Psoas muscle (tissue), 8 donors: Measurements from ENCODE around the gene GPR171. TPM values are rescaled to one million over a fixed set of nuclear protein-coding genes. Genes with fewer than 3 reads are reported as not detected.

Experiments
- ATAC-seq, 4 donors: fragments of 200-7000 bp; cut with Tn5 transposase; one replicate each; pipeline ENCODE4 v1.9.1; 2020; ENCODE audit warnings: moderate library complexity in 3 of 4, mild to moderate bottlenecking in 2 of 4
- DNase-seq, 2 donors: peaks; one replicate each; pipeline ENCODE4 v3.0.0-alpha.2; 2020
- H3K27ac ChIP-seq: fragments of 200-600 bp; one replicate; pipeline ENCODE4 v1.8.0; 2022
- H3K27me3 ChIP-seq, 3 donors: fragments of 200-600 bp in 1 of 3; one replicate each; pipeline versions ENCODE4 v1.6.1 to v1.8.0; 2013 to 2022; ENCODE audit warnings: low read length in 2 of 3, mild to moderate bottlenecking in 2 of 3, moderate library complexity in 1 of 3; ENCODE audit not compliant: insufficient read depth in 3 of 3
- H3K36me3 ChIP-seq, 2 donors: fragments of 200-600 bp in 1 of 2; one replicate each; pipeline versions ENCODE4 v1.6.1 to v1.8.0; 2013 to 2022; ENCODE audit warnings: low read depth in 1 of 2, mild to moderate bottlenecking in 1 of 2, moderate library complexity in 1 of 2; ENCODE audit not compliant: insufficient read depth in 1 of 2
- H3K4me1 ChIP-seq: fragments of 200-600 bp; one replicate; pipeline ENCODE4 v1.8.0; 2022
- H3K4me3 ChIP-seq: fragments of 200-600 bp; one replicate; pipeline ENCODE4 v1.8.0; 2022; ENCODE audit warnings: mild to moderate bottlenecking
- H3K9me3 ChIP-seq: fragments of 200-600 bp; one replicate; pipeline ENCODE4 v1.8.0; 2022
- WGBS, 3 donors: extraction: QIAGEN DNeasy Blood & Tissue Kit; methylation state at CpG; one replicate each; pipeline versions ENCODE4 v1.1.6 to v1.1.7; 2013; 5-methylcytosine and 5-hydroxymethylcytosine counted together
- intact Hi-C, 2 donors: fragments of 100-400 bp; cut with DNase I; formaldehyde crosslinking; loops; one replicate each; pipeline versions ENCODE4 v1.11.0 to v1.14.2; 2022
- polyA plus RNA-seq, 3 donors: library from polyadenylated mRNA; stranded (reverse); fragments of 200-250 nt; gene quantifications; one replicate each; pipeline ENCODE4 v1.2.3, GENCODE V29; 2013
- total RNA-seq, 4 donors: library from RNA; stranded (reverse); fragmentation: NEBNext Ultra II Directional in 2 of 4; extraction: Animal tissue kit (Norgen Biotek cat#: 25700) in 2 of 4; gene quantifications; one replicate each; pipeline versions ENCODE4 v1.2.1 to v1.2.4, GENCODE V29; 2021 to 2023
- TF ChIP-seq, protein P1 (sequence below): fragments of 200-600 bp; IDR thresholded peaks from one replicate; pipeline ENCODE4 v1.8.0; 2022; ENCODE audit warnings: antibody characterized with exemption
- donor health status: healthy with polysubstance abuse.
- donor health status: DM: no; HTN: no; CAD: no; lungs with moderate emphysema.
- donor health status: Bipolar disorder and iron deficiency.
- donor health status: healthy.
- donor health status: DM: yes; HTN: yes; CAD: no.
- donor health status: DM: no; HTN: no; CAD: no.
- donor health status: DM: no; HTN: no; CAD: no.
- donor health status: DM: yes; HTN: yes; CAD: no.

GPR171 gene
- total and polyA plus RNA-seq, 7 donors, result 0.05 to 0.27 (median 0.12) TPM; not detected in 3

DNA sequence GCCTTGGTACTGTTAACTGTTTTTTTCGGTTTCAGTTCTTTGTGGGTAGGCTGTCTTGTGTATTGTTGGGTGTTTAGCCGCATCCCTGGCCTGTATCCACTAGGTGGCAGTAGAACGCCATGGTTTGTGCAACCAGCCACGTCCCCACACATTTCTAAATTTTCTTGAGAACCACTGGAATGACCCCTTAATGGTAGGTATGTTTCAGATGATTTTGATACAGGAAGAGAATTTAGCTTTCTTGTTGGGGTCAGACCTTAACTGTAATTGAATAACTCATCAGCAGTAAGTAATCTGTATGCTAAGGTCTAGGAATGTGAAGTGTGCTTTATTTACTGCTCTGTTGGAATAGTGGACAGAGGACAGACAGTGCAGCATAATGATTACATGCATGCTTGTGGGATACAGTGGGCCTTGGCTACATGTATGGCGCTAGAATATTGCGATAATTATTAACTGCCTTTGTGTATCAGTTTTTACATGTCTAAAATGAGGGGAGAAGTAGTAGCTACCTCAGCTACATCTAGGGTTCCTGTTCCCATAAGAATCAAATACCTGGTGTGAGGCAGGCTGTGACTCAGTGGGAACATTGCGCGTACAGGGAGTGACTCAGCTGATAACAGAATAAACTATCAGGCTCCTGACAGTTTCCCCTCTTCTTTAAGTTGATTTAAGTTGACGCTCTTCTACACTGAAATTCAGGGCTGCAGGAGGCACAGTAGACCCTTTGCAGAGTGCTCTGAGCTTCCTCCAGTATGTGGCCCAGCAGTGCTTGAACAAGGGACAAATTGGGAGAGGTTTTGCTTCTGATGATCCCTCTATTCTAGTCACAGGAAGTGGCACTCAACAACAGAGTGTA lies 25.0 kb upstream of the GPR171 start:
- peak; percentile 59 to 76 for DNase-seq
- Histone ChIP-seq H3K4me1 (peaks cover 23% of the 10 kb centered on the region), H3K9me3 (no peaks in the 10 kb centered on the region), H3K36me3 (no peaks in the 10 kb centered on the region), H3K4me3 (no peak overlapping the region), H3K27ac (peak overlapping the region; percentile 68), H3K27me3 (no peaks in the 10 kb centered on the region)
- TF ChIP-seq, protein P1, sequence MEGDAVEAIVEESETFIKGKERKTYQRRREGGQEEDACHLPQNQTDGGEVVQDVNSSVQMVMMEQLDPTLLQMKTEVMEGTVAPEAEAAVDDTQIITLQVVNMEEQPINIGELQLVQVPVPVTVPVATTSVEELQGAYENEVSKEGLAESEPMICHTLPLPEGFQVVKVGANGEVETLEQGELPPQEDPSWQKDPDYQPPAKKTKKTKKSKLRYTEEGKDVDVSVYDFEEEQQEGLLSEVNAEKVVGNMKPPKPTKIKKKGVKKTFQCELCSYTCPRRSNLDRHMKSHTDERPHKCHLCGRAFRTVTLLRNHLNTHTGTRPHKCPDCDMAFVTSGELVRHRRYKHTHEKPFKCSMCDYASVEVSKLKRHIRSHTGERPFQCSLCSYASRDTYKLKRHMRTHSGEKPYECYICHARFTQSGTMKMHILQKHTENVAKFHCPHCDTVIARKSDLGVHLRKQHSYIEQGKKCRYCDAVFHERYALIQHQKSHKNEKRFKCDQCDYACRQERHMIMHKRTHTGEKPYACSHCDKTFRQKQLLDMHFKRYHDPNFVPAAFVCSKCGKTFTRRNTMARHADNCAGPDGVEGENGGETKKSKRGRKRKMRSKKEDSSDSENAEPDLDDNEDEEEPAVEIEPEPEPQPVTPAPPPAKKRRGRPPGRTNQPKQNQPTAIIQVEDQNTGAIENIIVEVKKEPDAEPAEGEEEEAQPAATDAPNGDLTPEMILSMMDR, result peak; percentile 89
- WGBS, 3 donors, result 45 to 47% (median 46%) methylated on average over 9 of the region's 9 CpGs
- ATAC-seq, result peak; percentile 68 to 82 (median 70)
- intact Hi-C loops, result loop anchor here (1.0 to 5.0 kb wide), 5 partner anchors 54 to 99 kb away; partner anchors contain the start of gene P2RY13 (in 1 of the 2)

DNA sequence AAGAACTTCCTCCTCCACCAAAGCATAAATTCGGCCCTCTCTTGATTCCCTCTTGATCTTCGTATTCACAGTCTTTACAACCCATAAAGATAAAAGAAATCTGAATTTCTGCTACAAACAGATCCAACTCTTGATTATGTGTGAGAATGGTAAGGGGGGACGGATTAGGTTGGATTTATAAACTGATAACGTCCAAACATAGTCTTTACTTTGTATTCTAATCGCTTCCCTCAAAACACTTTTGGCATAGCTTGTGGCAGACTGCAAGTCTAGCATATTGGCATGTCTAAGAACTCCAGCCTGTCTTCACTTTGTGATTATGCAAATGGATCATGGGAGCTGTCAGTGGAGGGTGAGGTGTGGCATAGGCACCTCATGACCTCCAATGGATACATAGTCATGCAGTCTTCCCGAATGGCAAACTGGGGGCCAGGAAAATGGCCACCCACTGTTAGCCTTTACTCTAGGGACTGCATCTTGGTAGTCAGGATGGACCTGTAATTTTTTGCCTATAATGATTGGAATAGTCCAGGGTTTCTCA lies 24.3 kb upstream of the GPR171 start:
- H3K27me3 ChIP-seq, result no peaks in the 10 kb centered on the region
- no peaks in the 10 kb centered on the region for H3K36me3 ChIP-seq
- intact Hi-C loops, result loop anchor here (1.0 to 5.0 kb wide), 5 partner anchors 55 to 100 kb away; partner anchors contain the start of gene P2RY13 (in 1 of the 2)
- H3K4me1 ChIP-seq, result peaks cover 23% of the 10 kb centered on the region
- ATAC-seq (peak; percentile 18 to 46 (median 38)), DNase-seq (no peak)
- WGBS, 3 donors, result 77 to 83% (median 83%) methylated on average over 6 of the region's 6 CpGs
- H3K4me3 ChIP-seq, result no peak overlapping the region
- TF ChIP-seq, protein P1, result no peak
- peak overlapping the region; percentile 68 for H3K27ac ChIP-seq
- no peaks in the 10 kb centered on the region for H3K9me3 ChIP-seq

DNA sequence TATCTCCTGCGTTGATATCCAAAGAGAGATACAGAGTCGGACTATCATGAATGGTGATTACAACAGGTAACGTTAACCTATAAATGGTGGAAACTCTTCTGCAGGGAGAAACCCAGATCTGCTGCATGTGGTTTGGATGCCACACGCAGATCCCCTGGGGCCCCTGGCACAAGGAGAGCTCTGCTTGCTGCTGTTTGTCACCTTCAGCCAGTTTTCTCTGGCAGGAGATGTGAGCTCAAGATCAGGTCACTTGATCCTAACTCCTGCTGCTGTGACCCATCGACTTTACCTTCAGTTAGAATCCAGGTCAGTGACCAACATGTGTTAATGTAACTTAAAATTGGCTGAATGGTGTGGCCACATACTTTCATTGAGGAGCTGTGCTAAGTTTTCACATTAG lies 23.8 kb upstream of the GPR171 start:
- no peaks in the 10 kb centered on the region for H3K9me3 ChIP-seq
- ATAC-seq (peak; percentile 47 to 79 (median 66)), DNase-seq (peak in 1 of 2 donors; percentile 54)
- H3K27ac ChIP-seq, result peak overlapping the region; percentile 68
- no peaks in the 10 kb centered on the region for H3K36me3 ChIP-seq
- 59 to 72% (median 66%) methylated on average over 5 of the region's 5 CpGs for WGBS, 3 donors
- TF ChIP-seq, protein P1, result no peak
- H3K4me1 ChIP-seq, result peaks cover 23% of the 10 kb centered on the region
- H3K27me3 ChIP-seq, result no peaks in the 10 kb centered on the region
- no peak overlapping the region for H3K4me3 ChIP-seq
- intact Hi-C loops, result loop anchor here (1.0 to 5.0 kb wide), 5 partner anchors 55 to 100 kb away; partner anchors contain the start of gene P2RY13 (in 1 of the 2)

DNA sequence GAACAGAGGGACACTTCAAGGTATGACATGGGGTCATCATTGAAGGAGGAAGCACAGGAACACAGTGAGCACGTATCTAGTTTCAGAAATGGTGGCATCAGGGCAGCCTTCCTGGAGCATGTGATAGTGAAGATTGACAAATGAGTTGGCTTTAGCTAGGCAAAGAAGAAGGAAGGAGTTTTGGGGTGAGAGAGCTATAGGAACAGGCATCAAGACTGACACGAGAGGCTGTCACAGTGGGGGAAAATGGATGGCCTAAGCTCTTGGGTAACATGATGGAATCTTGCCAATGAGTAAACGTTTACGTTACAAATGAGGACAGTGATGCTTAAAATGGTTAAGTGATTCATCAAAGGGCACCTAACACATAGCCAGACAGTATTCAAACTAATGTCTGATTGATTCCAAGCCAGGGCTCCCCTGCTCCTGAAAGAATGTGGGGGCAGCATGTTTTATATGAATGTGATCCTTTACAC lies 23.1 kb upstream of the GPR171 start:
- H3K36me3 ChIP-seq, result no peaks in the 10 kb centered on the region
- H3K4me1 ChIP-seq, result peaks cover 23% of the 10 kb centered on the region
- H3K27me3 ChIP-seq, result no peaks in the 10 kb centered on the region
- intact Hi-C loops, result loop anchor here (2.0 to 5.0 kb wide), 4 partner anchors 56 to 101 kb away; partner anchors contain the start of gene P2RY13 (in 1 of the 2)
- DNase-seq, result no peak
- TF ChIP-seq, protein P1, result no peak
- WGBS, 3 donors, result 27 to 54% (median 31%) methylated on average over 4 of the region's 4 CpGs
- ATAC-seq, result peak; percentile 79 to 90 (median 86)
- H3K9me3 ChIP-seq, result no peaks in the 10 kb centered on the region
- no peak overlapping the region for H3K4me3 ChIP-seq
- H3K27ac ChIP-seq, result peak overlapping the region; percentile 68
